Globus pallidus (tissue), 1 donor: Measurements from ENCODE around the gene CORO2B.
A peak's percentile ranks its signal among the peaks of the same experiment; 100 is the strongest.
"Not testable (repeated sequence)": the region's sequence is repeated elsewhere in the genome, so short reads cannot be mapped to it uniquely, and the experiment has no call there.

Experiments used
- DNase-seq: peaks from one replicate; pipeline ENCODE4 v3.0.0-alpha.2; 2015; ENCODE audit warnings: low spot score

The CORO2B gene

DNA sequence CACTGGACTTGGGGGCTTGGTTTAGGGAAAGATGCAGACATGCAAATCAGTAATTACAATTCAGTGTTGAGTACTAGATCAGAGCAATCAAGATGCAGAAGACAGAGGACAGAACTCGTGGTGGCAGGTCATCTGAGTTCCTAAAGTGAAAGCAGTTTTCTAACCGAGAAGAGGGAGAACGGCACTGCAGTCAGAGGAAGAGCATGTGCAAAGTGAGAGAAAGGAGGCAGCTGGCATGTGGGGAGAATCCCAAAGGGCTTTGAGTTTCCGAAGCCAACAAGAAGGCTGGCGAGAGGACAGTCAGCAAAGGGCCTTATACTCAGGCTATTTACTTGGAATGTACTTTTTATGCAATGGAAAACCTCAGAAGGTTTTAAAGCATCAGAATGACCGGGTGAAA, 154.9 kb downstream of the CORO2B start:
- no peak for DNase-seq

DNA sequence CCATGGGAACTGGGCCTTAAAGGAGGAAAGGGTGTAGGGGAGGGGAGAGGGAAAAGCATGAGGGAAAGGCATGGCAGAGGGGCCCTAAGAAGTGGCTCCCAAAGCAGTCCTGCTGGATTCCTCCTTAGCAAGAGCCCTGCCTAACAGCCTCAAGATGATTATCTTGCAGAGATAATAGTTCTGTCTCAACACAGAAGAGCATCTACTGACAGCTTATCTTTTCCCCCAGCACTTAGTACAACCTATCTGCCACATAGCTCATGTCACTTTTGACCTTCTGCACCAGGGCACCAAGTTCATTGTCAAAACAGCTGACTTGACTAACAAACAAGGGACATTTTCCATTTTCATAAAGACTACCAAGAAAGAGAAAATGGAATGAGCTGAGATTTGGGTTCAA, 155.6 kb downstream of the CORO2B start:
- DNase-seq, result no peak

DNA sequence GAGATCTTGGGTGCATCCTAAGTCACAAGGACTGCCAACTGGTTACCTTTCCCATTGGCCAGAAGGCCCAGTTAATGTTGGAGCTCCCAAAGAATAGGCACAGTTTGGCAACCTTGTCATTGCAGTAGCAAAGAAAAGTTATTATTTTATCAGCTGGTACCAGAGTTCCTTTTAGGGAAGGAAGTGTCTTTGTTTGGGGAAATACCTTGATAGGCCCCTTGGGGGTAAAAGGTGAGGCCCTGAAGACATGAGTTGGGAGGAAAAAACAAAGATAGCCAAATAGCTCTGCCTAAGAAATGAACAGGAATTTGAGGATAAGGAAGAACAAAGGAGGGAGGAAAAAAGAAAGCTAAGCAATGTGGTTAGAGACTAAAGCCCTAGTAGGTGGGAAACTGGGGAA, 156.1 kb downstream of the CORO2B start:
- DNase-seq, result no peak

DNA sequence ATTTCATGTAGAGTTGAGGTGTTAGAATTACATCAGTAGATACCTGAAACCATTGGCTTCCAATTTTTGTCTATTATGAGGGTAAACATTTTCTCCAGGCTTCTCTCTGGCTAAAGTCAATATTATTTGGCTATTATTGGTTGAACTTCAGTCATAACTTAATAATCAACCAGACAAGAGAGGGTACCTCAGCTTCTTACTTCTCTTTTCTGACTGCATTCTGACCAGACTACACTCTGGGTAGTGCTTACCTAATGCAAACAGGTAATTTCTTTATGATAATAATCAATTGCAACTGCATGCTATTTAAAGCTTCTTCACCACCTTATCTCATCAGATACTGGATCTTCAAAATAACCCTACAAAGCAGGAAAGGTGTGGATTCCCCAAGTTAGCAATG, 156.8 kb downstream of the CORO2B start:
- no peak for DNase-seq

DNA sequence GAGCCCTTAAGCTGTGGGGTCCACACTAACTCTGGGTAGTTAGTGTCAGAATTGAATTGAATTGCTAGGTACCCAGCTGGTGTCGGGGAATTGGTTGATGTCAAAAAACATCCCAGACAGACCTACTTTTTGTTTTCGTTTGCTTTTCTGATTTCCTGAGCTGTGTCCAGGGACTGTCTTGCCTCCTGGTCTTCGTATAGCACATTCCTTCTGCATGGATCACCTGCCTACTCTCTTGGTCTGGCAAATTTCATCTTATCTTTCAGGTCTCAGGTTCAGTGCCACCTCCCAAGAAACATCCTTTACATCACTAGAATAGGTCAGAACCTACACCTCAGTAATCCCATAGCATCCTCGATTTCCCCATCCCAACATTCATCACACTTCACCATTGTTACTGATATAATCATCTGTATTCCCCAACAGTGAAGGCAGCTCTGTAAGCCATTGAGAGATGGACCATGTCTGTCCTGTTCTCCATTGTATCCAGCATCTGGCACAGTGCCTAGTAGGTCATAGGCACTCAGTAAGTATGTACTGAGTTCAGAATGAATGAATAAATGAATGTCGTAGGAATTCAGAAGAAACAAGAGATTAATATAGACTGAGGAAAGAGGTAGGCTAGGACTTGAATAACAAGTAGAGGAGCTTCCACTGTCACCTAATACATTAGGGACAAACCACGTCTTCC, 160.7 kb downstream of the CORO2B start:
- DNase-seq, result peak; percentile 82

DNA sequence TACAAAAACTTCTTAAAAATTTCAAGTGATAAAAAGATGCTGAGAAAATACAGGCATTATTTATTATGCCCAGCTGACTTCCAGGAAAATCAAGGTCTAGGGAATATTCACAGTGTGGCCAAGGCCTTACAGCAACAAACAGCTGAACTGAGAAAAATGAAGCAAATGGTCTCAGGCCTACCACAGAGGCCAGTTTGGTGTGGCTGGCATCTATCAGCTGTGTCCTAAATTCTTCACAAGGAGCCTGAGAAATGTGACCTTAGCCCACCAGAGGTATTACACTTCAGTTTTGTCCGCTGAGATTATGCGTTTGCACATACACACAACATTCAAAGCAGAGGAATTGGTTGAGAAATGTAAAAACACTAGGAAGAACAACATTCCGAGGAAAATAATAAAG, 164.5 kb downstream of the CORO2B start:
- no peak for DNase-seq

DNA sequence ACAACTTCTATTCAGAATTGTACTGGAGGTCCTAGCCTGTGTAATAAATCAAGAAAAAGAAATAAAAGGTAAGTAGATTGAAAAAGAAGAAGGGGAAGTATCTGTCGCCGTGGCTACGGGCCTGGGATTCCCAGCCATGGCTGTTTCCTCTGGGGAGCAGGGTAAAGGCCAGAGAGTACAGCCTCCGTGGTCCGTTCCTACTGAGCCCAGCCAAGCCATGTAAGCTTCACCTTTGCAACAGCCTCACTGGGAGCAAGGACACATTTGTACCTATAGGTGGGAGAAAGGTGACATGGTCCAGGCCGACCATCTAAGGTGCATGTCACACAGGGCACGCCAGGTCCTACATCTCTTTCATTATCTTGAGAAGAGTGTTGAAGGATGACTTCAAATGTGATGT, 170.6 kb downstream of the CORO2B start:
- DNase-seq, result no peak

DNA sequence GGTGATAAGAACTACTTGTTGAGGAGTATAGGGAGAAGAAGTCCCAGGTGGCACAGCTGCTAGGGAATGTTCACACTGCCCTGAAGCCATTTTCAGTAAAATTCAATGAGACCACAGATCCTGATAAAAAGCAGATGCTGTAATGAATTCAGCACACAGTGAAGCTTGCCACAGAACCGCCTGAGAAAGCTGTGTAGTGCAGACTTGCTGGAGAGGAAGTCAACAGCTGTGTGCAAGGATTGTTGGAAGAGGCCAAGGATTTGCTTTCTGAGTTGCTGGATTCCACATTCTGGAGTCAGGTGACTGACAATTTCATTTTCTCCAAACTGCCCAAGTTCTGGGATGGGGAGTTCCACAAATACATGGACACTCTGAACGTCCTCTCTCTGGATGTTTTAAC, 171.0 kb downstream of the CORO2B start:
- DNase-seq, result no peak

DNA sequence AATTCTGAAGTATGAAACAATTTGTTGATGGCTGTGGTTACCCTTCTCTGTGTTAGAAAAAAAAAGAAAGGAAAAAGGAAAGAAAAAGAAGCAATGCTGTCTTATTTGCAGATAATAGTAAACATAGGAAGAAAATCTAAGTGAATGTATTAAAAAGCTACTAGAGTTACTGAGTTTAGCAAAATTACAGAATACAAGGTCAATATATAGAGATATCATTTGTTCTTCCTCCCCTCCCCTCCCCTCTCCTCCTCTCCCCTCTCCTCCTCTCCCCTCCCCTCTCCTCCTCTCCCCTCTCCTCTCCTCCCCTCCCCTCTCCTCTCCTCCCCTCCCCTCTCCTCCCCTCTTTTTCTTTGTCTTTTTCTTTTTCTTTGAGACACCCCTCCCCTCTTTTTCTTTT, 172.8 kb downstream of the CORO2B start:
- no peak for DNase-seq

DNA sequence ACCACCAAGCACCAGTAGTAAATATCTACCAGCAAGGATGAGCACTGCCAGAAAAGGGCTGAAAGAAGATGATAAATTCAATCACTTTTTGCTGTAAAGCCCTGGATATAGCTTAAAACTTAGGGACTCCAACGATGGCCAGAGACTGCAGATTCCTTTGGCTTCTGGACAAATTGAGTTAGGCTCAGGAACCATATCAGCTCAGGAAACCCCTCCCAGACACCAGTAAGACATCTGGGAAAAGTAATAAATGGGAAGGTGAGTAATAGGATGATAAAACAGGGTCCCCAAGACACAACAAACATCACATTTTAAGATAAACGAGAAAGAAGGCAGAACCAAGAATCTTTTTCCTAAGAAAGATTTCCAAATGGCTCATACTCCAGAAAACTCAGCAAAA, 176.9 kb downstream of the CORO2B start:
- DNase-seq, result no peak

DNA sequence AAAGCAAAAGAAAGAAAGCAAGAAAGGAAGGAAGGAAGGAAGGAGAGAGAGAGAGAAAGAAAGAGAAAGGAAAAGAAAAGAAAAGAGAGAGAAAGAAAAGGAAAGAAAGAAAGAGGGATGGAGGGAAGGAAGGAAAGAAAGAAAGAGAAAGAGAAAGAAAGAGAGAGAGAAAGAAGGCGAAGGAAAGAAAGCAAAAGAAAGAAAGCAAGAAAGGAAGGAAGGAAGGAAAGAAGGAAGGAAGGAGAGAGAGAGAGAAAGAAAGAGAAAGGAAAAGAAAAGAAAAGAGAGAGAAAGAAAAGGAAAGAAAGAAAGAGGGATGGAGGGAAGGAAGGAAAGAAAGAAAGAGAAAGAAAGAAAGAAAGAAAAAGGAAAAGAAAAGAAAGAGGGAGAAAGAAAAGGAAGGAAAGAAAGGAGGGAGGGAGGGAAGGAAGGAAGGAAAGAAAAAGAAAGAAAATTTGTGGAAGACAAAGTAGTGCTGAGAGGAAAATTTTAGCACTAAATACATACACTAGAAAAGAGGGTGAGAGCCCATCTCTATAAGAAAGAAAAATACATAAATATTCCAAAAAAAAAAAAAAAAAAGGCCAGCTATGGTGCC, 181.3 kb downstream of the CORO2B start:
- DNase-seq, result not testable (repeated sequence)

DNA sequence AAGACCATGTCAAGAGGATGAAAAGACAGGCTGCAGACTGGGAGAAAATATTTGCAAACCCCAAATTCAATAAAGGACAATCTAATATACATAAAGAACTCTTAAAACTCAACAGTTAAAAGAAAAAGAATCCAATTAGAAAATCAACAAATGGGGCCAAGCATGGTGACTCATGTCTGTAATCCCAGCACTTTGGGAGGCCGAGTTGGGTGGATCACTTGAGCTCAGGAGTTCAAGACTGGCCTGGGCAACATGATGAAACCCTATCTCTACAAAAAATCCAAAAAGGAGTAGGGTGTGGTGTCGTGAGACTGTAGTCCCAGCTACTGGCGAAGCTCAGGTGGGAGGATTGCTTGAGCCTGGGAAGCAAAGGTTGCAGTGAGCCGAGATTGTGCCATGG, 184.3 kb downstream of the CORO2B start:
- DNase-seq, result no peak

DNA sequence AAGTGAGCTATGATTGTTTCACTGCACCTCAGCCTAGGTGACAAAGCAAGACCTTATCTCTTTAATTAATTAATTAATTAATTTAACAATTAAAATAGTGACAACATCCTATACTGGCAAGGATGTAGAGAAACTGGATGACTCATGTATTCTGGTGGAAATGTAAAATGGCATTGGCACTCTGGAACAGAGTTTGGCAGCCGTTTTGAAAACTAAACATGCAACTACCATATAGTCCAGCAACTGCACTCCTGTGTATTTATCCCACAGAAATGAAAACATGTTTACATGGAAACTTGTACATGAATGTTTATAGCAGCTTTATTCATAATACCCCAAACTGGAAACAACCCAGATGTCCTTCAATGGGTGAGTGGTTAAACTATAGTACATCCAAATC, 185.3 kb downstream of the CORO2B start:
- DNase-seq, result no peak

DNA sequence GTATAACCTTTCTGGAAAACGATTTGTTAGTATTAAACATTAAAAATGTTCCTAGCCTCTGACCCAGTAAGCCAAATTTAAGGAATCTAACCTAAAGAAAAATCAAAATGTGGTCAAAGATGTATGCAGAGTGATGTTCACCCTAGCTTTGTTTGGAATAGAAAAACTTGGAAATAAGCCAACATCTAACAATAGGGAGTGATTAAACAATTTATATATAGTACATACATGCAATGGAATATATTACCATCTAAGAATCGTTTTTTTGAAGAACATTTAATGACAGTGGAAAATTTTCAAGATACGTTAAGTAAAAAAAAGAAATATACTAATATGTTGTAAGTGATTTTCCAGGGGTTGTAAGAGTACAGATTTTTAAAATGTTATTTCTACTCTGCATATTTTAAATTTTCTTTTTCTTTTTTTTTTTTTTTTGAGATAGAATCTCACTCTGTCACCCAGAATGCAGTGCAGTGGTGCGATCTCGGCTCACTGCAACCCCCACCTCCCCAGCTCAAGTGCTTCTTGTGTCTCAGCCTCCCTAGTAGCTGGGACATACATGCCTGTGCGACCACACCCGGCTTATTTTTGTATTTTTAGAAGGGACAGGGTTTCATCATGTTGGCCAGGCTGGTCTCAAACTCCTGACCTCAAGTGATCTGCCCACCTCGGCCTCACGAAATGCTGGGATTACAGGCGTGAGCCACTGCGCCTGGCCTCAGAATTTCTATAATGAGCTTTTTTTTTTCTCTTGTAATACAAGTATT, 187.0 kb downstream of the CORO2B start:
- no peak for DNase-seq

DNA sequence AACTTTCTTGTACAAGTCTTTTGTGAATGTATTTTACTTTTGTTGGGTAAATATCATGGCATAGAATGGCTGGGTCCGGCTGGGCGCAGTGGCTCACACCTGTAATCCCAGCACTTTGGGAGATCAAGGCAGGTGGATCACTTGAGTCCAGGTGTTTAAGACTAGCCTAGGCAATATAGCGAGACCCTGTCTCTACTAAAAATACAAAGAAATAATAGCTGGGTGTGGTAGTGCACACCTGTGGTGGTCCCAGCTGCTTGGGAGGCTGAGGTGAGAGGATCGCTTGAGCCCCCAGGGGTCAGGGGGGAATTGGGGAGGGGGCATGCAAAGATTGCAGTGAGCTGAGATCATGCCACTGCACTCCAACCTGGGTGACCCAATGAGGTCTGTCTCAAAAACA, 189.0 kb downstream of the CORO2B start:
- DNase-seq, result no peak

DNA sequence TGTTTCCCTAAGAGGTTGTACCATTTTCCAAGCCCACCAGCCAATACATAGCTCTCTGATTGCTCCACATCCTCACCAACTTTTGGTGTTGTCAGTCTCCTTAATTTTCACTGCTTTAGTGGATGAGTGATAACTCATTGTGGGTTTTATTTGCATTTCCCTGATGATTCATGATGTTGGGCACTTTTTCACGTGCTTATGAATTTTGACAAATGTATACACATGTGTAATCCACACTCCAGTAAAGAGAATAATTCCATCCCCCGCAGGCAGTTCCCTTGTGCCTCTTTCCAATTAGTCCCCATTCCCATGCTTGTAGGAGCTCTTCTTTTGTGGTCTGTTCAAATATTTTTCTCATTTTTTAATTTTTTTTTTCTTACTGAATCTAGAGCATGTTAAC, 189.5 kb downstream of the CORO2B start:
- DNase-seq, result no peak

DNA sequence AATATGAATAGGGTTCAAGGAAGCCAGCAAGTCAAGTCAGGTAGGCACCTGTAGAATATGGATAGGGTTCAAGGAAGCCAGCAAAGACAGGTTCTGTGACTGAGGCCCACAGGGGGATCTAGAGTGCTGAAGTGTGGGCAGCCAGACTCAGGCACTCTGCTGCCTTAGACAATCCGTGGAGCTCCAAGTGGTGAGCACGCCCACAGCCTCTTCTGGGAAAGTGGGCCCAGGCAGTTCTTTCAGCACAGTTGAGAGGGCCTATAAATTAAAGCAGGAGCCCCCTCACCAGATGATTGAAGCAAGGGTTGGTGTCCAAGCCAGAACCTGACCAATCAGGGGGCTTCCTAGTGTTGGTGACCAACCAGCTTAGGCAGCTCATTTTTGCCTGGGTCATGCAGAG, 190.9 kb downstream of the CORO2B start:
- no peak for DNase-seq

DNA sequence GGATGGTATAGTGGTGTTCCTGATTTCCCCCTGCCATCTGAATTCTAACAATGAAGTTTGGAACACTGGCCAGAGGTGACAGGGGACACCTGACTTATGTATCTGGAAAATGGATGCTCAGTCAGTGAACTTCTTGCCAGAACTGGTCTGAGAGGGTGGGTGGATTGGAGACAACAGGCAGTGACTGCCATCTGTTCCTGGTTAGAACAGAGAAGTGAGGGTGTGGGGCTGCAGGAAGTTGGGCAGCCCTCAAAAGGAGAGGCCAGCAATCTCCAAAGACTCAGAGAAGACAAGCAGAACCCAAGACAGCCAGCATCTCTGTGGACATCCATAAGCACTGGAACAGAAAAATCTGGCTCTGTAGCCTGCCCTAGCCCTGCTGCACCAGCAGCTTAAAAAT, 191.4 kb downstream of the CORO2B start:
- no peak for DNase-seq

DNA sequence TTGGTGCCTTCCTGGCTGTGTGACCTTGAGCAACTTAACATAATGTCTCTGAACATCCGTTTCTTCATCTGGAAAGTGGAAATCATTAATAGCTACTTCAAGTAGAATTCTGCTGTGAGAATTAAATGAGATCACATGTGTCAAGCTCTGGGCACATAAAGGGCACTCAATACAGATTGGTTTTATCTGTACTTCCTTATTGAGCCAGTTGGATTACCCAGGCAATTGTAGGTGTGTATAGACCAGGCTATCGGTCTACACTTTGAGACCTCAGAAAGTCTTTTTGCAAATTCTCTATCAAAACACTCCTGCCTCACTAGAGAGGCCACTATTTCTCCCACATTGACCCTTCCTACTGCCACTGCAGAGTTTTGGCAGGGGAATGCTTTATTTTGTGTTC, 194.2 kb downstream of the CORO2B start:
- DNase-seq, result no peak

DNA sequence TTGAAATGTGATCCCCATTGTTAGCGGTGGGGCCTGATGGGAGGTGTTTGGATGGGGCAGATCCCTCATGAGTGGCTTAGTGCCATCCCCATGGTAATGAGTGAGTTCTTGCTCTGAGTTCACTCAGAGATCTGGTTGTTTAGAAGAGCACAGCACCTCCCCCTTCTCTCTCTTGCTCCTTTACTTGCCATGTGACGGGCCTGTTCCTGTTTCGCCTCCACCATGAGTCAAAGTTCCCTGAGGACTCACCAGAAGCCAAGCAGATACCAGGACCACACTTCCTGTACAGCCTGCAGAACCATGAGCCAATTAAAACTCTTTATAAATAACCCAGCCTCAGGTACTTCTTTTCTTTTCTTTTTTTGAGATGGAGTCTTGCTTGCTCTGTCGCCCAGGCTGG, 195.3 kb downstream of the CORO2B start:
- DNase-seq, result no peak

DNA sequence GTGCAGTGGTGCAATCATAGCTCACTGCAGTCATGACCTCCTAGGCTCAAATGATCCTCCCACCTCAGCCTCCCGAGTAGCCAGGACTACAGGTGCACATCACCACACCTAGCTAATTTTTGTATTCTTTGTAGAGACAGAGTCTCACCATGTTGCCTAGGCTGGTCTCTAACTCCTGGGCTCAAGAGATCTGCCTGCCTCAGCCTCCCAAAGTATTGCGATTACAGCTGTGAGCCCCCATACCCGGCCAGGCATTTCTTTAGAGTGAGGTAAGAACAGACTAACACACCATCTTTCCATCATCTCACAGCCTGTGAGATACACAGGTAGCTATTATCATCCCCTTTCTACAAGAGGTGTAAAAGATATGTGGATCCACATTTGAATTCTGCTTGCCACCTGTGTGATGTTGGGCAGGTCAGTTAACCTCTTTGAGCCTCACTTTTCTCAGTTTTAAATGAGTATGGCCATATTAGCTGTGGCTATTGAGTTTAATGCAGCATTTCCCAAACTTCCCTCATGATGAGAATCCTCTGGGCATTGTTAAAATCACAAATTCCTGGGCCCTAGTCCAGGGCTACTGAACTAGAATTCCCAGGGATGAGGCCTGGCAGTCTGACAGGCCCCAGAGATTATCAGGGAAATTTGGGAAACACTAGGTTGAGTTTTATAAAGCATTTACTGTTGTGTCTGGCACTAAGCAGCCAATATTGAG, 195.9 kb downstream of the CORO2B start:
- DNase-seq, result no peak

DNA sequence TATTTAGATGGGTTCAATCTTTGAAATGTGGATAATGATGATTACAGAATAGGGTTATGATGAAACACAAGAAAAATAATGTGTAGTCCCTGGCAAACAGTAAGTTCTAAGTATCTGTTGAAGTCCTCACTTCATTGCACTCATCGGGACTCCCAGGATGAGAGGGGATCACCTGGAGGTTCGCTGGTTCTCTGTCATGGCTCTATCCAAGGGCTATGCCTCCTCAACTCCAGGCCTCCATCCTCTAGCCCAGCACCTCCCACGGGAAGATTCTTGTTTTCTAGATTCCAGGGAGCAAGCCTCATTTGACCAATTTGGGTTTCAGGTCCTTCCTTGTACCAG, 196.4 kb downstream of the CORO2B start:
- no peak for DNase-seq
